Activated naive CD8-positive, alpha-beta T cell treated with anti-CD3 and anti-CD28 coated beads for 36 hours (primary cell): ENCODE measurements around the gene LRRC36. TPM values are rescaled to one million over a fixed set of nuclear protein-coding genes. Genes with fewer than 3 reads are reported as not detected.
A peak's percentile ranks its signal among the peaks of the same experiment; 100 is the strongest.

Source experiments
- DNase-seq: peaks from one replicate; pipeline ENCODE4 v3.0.0; 2021
- H3K27ac Mint-ChIP-seq: one replicate; pipeline ENCODE4 v1.8.0; 2022; ENCODE audit warnings: mild to moderate bottlenecking, moderate library complexity, mixed read lengths
- H3K27me3 Mint-ChIP-seq: one replicate; pipeline ENCODE4 v1.8.0; 2022; ENCODE audit warnings: mild to moderate bottlenecking, mixed read lengths
- H3K36me3 Mint-ChIP-seq: one replicate; pipeline ENCODE4 v1.8.0; 2021; ENCODE audit warnings: mild to moderate bottlenecking, mixed read lengths
- H3K4me1 Mint-ChIP-seq: one replicate; pipeline ENCODE4 v1.8.0; 2021; ENCODE audit warnings: mixed read lengths
- H3K4me3 Mint-ChIP-seq: one replicate; pipeline ENCODE4 v1.8.0; 2022; ENCODE audit warnings: mild to moderate bottlenecking, moderate library complexity, mixed read lengths
- H3K9me3 Mint-ChIP-seq: one replicate; pipeline ENCODE4 v1.8.0; 2022; ENCODE audit warnings: mixed read lengths
- total RNA-seq, 2 experiments: library from RNA; stranded (reverse); gene quantifications; one replicate each; pipeline ENCODE4 v1.2.3, GENCODE V29; 2021

LRRC36 gene, protein sequence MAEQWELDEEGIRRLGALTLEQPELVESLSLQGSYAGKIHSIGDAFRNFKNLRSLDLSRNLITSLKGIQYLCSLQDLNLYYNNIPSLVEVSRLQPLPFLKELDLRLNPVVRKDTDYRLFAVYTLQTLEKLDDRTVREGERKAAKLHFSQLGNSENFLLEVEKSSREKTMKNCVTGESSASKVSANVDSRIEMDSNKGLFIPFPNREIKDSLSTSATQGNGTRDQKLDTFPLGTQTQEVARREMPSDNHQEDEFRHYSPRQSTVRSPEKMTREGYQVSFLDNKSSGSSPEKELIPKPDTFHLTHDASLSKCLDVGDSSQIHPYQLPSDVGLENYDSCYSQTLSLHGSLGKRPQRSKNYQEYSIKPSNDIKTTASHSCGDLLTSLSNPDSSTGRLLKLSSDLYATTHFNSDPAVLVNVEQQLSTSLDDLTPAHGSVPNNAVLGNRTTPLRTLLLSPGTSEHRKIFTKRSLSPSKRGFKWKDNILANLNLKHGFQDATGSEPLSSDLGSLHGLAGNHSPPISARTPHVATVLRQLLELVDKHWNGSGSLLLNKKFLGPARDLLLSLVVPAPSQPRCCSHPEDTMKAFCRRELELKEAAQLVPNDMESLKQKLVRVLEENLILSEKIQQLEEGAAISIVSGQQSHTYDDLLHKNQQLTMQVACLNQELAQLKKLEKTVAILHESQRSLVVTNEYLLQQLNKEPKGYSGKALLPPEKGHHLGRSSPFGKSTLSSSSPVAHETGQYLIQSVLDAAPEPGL
- total RNA-seq = 1 to 10 TPM in 1 of 2 experiments, under 1 TPM in 1; 0.82 to 1.1 TPM

DNA sequence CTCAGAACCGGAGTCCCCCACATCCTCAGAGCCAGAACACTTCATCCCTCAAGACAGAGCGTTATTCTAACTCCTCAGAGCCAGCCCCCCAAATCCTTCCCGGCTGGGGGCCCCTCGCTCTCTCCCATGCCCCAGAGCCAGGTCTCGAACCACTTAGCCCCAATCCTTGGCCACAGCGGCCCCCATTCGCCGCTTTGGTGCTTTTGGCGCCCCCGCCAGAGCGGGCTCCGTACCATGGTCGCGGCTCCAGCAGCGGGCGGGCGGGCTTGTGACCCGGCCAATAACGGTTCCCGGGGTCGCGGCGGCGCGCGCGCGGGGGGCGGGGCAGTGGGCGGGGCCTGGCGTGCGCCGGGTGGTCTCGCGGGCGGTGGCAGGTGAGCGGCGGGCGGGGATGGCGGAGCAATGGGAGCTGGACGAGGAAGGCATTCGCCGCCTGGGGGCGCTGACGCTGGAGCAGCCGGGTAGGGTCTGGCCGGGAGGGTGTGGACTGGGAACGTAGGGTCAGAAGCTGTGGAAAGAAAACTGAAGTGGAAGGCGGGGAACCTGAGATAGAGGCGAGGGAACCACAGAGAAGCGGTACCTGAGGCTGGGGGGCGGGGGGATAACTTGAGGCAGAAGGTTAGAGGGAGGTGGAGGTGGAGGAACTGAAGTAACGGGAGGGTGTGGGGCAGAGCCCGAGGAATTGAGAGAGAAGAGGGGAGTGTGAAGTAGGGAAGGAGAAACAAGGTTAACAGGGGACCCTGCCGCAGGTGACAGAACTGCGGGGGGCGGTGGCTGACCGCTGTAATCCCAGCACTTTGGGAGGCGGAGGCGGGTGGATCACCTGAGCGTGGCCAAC is at the start of gene LRRC36, which contains the start of gene KCTD19:
TSS of gene LRRC36 (plus strand) at position 344 of the 838 bp plus-strand sequence. CDS start at position 392, 48 bp downstream.
TSS of gene KCTD19 (minus strand) at position 270 of the 838 bp plus-strand sequence. CDS start at position 236, 34 bp downstream.
- H3K27ac Mint-ChIP-seq = peak within 1 kb of the TSS; percentile 63
- peaks cover 1% of the 10 kb centered on the region for H3K9me3 Mint-ChIP-seq
- DNase-seq = peak; percentile 90
- H3K4me1 Mint-ChIP-seq = peaks cover 17% of the 10 kb centered on the region
- H3K27me3 Mint-ChIP-seq = peaks cover 37% of the 10 kb centered on the region
- H3K36me3 Mint-ChIP-seq = no peaks in the 10 kb centered on the region
- peak within 1 kb of the TSS; percentile 90 for H3K4me3 Mint-ChIP-seq

DNA sequence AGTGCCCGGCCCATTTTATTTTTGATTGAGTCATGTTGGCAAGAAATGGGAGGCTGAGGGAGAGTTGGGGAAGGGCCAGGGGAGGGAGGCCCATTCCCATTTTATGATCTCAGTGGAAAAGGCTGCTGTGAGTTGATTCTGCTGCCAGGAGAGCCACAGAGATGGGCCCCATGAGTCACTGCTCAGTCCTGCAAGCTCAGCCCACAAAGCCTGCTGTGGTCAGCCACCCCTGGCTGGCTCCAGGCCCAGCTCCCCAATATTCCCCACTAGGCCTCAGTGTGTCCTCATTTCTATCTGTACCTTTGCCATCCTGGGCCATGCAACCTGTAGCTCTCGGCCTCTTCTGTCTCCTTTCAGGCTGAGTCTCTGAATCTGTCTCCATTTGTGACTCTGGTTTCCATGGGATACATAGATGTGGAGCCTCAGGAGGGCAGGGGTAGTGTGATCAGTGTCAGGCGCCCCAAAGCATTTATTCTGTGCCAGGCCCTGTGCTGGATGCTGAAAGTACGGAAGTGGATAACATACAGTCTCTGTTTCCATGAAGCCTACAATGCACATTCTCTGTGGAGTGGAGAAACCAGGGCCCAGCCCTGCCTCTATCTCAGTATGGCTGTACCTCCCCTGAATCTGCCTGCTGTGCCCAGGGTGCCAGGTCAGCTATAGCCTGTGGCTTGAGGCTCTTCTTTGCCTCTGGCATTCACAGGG is 49.2 kb upstream of the LRRC36 start:
- peak overlapping the region; percentile 62 for H3K27ac Mint-ChIP-seq
- peak overlapping the region; percentile 89 for H3K4me3 Mint-ChIP-seq
- H3K9me3 Mint-ChIP-seq = no peaks in the 10 kb centered on the region
- no peaks in the 10 kb centered on the region for H3K27me3 Mint-ChIP-seq
- peaks cover 10% of the 10 kb centered on the region for H3K4me1 Mint-ChIP-seq
- H3K36me3 Mint-ChIP-seq = peaks cover 18% of the 10 kb centered on the region
- peak; percentile 36 for DNase-seq

DNA sequence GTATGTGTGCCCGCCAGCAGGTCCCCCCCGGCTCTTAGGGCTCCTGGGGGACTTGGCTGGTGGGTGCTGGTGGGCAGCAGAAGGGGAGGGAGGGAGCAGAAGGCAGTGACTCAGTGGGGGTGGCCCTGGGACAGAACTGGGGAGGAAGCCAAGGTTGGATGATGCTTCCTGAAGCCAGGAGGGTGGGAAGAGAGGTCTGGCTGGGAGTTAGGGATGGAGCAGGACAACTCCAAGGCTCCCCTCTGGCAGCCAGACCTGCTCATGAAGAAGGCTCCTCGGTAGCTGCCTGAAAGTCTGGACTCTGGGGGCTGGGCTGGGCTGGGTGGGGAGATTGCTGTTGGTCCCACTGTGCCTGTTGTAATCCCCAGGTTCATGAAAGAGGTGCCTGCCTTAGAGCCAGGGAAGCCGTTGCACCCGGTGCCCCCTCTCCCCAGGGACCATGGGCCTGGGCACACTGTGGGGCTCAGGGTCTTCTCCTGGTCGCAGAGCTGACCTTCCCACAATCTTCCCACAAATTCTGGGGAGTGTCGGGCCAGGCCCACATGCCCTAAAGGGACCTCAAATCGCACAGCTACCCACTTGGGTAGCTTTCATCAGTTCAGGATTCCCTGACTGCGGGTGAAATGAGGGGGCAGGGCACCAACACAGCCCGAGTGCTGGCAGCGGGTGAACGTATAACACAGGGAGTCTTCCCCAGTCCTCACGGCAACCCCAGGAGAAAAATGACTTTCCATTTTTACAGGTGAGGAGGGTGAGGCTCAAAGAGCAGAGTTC is 48.4 kb upstream of the LRRC36 start:
- DNase-seq = no peak
- Mint-ChIP-seq H3K27ac (peak overlapping the region; percentile 86), H3K4me1 (peaks cover 10% of the 10 kb centered on the region), H3K4me3 (peak overlapping the region; percentile 89), H3K27me3 (no peaks in the 10 kb centered on the region), H3K9me3 (no peaks in the 10 kb centered on the region), H3K36me3 (peaks cover 18% of the 10 kb centered on the region)

- peaks cover 10% of the 10 kb centered on the region for H3K4me1 Mint-ChIP-seq
- H3K27me3 Mint-ChIP-seq = no peaks in the 10 kb centered on the region
- no peaks in the 10 kb centered on the region for H3K9me3 Mint-ChIP-seq
- DNase-seq = no peak
- H3K4me3 Mint-ChIP-seq = peak overlapping the region; percentile 89
- H3K27ac Mint-ChIP-seq = peak overlapping the region; percentile 86
- H3K36me3 Mint-ChIP-seq = peaks cover 18% of the 10 kb centered on the region
Measured at GRCh38 chr16:67278773-67279295, 47.8 kb upstream of the LRRC36 start.

DNA sequence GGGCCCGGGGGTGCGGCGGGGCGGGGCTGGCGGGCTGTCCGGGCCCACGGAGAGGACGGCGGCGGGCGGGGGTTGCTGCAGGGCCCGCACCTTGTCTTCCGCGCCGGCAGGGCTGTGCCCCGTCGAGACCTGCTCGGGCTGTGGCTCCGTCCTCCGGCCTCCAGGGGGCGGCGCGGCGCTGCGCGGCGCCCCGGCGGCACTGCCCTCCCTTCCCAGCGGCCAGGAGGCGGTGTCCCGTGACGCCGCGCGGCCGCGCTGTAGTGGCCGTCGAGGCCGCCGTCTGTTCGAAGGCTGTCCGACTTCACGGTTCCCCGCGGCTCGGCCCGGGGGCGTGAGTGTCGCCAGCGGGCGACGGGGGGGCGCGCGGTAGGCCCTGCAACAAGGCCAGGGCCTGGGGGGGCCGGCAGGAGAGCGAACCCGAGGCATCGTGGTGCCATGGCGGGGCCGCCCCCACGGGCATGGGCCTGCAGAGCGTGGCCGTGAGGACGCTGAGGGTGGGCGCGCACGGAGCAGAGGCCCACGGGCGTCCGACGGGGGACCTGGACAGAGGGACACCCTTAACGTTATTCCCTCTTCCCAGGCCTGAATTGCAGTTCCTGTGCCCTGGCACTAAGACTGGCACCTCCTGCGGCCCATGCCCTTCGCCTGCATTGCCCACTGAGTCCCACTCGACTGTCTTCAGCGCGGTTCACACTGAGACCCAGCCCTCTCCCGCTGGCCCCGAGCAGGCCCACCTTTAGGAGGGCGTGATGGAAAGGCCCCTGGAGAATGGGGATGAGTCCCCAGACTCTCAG is 47.1 kb upstream of the LRRC36 start, which contains the start of gene PLEKHG4:
TSS of gene PLEKHG4 (plus strand) at position 237 of the 794 bp plus-strand sequence. CDS start at position 750, 513 bp downstream.
- peak; percentile 89 for DNase-seq
- peak within 1 kb of the TSS; percentile 89 for H3K4me3 Mint-ChIP-seq
- H3K9me3 Mint-ChIP-seq = no peaks in the 10 kb centered on the region
- H3K27ac Mint-ChIP-seq = peak within 1 kb of the TSS; percentile 86
- no peaks in the 10 kb centered on the region for H3K27me3 Mint-ChIP-seq
- peaks cover 10% of the 10 kb centered on the region for H3K4me1 Mint-ChIP-seq
- H3K36me3 Mint-ChIP-seq = peaks cover 18% of the 10 kb centered on the region

- Mint-ChIP-seq H3K4me3 (peak overlapping the region; percentile 56), H3K4me1 (peaks cover 10% of the 10 kb centered on the region), H3K27ac (no peak overlapping the region), H3K9me3 (no peaks in the 10 kb centered on the region), H3K36me3 (peaks cover 16% of the 10 kb centered on the region), H3K27me3 (no peaks in the 10 kb centered on the region)
- DNase-seq = no peak
Measured at GRCh38 chr16:67280090-67281015, 46.3 kb upstream of the LRRC36 start.

DNA sequence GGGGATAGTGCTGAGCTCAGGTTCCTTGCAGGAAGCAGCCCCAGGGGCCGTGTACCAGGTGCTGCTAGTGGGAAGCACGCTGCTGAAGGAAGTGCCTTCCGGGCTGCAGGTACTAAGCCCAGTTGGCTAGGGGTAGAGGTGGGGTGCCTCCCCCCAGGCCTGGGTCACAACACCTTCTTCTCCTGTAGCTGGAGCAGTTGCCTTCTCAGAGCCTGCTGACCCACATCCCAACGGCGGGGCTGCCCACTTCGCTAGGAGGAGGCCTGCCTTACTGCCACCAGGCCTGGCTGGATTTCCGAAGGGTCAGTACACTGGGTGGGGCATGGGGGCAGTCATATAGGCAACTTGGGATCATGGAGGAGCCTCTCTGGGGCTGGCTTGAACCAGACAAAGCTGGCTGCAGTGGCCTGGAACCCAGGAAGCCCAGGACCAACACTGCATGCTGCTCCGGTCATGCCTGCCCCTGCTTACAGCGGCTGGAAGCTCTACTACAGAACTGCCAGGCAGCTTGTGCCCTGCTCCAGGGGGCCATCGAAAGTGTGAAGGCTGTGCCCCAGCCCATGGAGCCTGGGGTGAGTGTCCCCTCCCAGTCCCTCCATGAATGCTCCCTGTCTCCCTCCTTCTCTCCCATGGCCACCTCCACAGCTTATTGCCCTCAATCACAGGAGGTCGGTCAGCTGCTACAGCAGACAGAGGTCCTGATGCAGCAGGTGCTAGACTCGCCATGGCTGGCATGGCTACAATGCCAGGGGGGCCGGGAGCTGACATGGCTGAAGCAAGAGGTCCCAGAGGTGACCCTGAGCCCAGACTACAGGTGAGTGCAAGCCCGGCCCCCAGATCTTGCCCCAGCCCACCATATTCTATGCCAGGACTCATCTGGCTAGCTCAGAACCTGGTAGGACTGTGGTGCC is 44.8 kb upstream of the LRRC36 start:
- no peaks in the 10 kb centered on the region for H3K9me3 Mint-ChIP-seq
- no peak overlapping the region for H3K27ac Mint-ChIP-seq
- no peak overlapping the region for H3K4me3 Mint-ChIP-seq
- peaks cover 15% of the 10 kb centered on the region for H3K36me3 Mint-ChIP-seq
- H3K27me3 Mint-ChIP-seq = no peaks in the 10 kb centered on the region
- peaks cover 10% of the 10 kb centered on the region for H3K4me1 Mint-ChIP-seq
- DNase-seq = no peak

DNA sequence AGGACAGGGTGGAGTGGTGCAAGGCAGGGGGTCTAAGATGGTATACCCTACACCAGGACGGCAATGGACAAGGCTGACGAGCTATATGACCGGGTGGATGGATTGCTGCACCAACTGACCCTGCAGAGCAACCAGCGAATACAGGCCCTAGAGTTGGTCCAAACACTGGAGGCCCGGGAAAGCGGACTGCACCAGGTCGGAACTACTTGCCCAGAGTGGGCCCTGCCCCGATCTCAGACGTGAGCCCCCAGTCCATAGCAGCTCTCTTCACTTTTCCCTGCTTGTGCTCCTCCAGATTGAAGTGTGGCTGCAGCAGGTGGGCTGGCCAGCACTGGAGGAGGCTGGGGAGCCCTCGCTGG is 44.2 kb upstream of the LRRC36 start:
- peaks cover 6% of the 10 kb centered on the region for H3K4me1 Mint-ChIP-seq
- H3K27me3 Mint-ChIP-seq = no peaks in the 10 kb centered on the region
- no peak for DNase-seq
- H3K36me3 Mint-ChIP-seq = peaks cover 14% of the 10 kb centered on the region
- no peaks in the 10 kb centered on the region for H3K9me3 Mint-ChIP-seq
- no peak overlapping the region for H3K27ac Mint-ChIP-seq
- H3K4me3 Mint-ChIP-seq = no peak overlapping the region

- H3K27ac Mint-ChIP-seq = no peak overlapping the region
- H3K4me3 Mint-ChIP-seq = no peak overlapping the region
- no peaks in the 10 kb centered on the region for H3K9me3 Mint-ChIP-seq
- H3K27me3 Mint-ChIP-seq = no peaks in the 10 kb centered on the region
- DNase-seq = no peak
- peaks cover 12% of the 10 kb centered on the region for H3K36me3 Mint-ChIP-seq
- no peaks in the 10 kb centered on the region for H3K4me1 Mint-ChIP-seq
Measured at GRCh38 chr16:67283039-67283825, 43.4 kb upstream of the LRRC36 start.

GRCh38 chr16:67283826-67284555 is 42.6 kb upstream of the LRRC36 start:
- H3K27me3 Mint-ChIP-seq = no peaks in the 10 kb centered on the region
- H3K4me3 Mint-ChIP-seq = no peak overlapping the region
- no peak for DNase-seq
- H3K9me3 Mint-ChIP-seq = no peaks in the 10 kb centered on the region
- H3K27ac Mint-ChIP-seq = no peak overlapping the region
- peaks cover 12% of the 10 kb centered on the region for H3K36me3 Mint-ChIP-seq
- no peaks in the 10 kb centered on the region for H3K4me1 Mint-ChIP-seq
